GM10847 (cell line): ENCODE data around the gene PRKAG1.

ENCODE experiments used
- POLR2A ChIP-seq: IDR thresholded peaks from 2 replicates; pipeline ENCODE4 v1.6.1; 2011; ENCODE audit not compliant: insufficient read length; ENCODE audit errors: extremely low read depth

The PRKAG1 gene

GRCh38 chr12:48990552-48990951, 28.0 kb downstream of the PRKAG1 start:
- no peak for TF ChIP-seq POLR2A

- TF ChIP-seq POLR2A: no peak
Observed at GRCh38 chr12:48988030-48988649, 30.4 kb downstream of the PRKAG1 start.

GRCh38 chr12:48986720-48987291, 31.8 kb downstream of the PRKAG1 start:
- no peak for TF ChIP-seq POLR2A

- TF ChIP-seq POLR2A: no peak
Observed at GRCh38 chr12:48985901-48986300, 32.7 kb downstream of the PRKAG1 start.

- no peak for TF ChIP-seq POLR2A
Observed at GRCh38 chr12:48985475-48985897, 33.1 kb downstream of the PRKAG1 start.

- TF ChIP-seq POLR2A: no peak
Observed at GRCh38 chr12:48982397-48983080, 36.0 kb downstream of the PRKAG1 start.

- no peak for TF ChIP-seq POLR2A
Observed at GRCh38 chr12:48981757-48982157, 36.8 kb downstream of the PRKAG1 start.

GRCh38 chr12:48980953-48981756, 37.4 kb downstream of the PRKAG1 start:
- no peak for TF ChIP-seq POLR2A

- no peak for TF ChIP-seq POLR2A
Observed at GRCh38 chr12:48980389-48980952, 38.1 kb downstream of the PRKAG1 start.

- no peak for TF ChIP-seq POLR2A
Observed at GRCh38 chr12:48979602-48980388, 38.8 kb downstream of the PRKAG1 start.

- TF ChIP-seq POLR2A: no peak
Observed at GRCh38 chr12:48978741-48979601, 39.6 kb downstream of the PRKAG1 start.

GRCh38 chr12:48978291-48978740, 40.3 kb downstream of the PRKAG1 start, which contains the start of gene WNT1:
WNT1 (plus strand) TSS chr12:48978322; CDS start chr12:48978651, 329 bp downstream.
- no peak for TF ChIP-seq POLR2A
